H1 (cell line): ENCODE results near the gene SMC6. TPM values are rescaled to one million over a fixed set of nuclear protein-coding genes. Genes with fewer than 3 reads are reported as not detected.

Experiments
- CTCF ChIA-PET: fragments of 300-600 bp; sonication (Branson Sonifier 250); formaldehyde crosslinking; loops from one replicate; lab custom pipeline; 2021; ENCODE audit not compliant: partially characterized antibody; lab: Charles Lee
- POLR2A ChIA-PET: fragments of 300-600 bp; sonication (Branson Sonifier 250); formaldehyde crosslinking; loops from one replicate; lab custom pipeline; 2021; ENCODE audit warnings: inconsistent platforms; ENCODE audit not compliant: partially characterized antibody; lab: Charles Lee
- DNase-seq, 2 experiments: peaks; one replicate each; pipeline versions ENCODE4 v3.0.0 to v3.0.0-alpha.2; 2010 to 2022; ENCODE audit warnings: low spot score in 2 of 2, low read depth in 1 of 2, mixed read lengths in 1 of 2
- FAIRE-seq: peaks from 2 replicates; lab custom pipeline; 2011; peaks lifted over from hg19 to GRCh38; lab: Jason Lieb, UNC
- H2AFZ ChIP-seq: 2 replicates; pipeline ENCODE4 v1.8.1; 2012; ENCODE audit warnings: low read length, inconsistent platforms
- H2AK5ac ChIP-seq: 2 replicates; pipeline ENCODE4 v1.6.1; 2013; ENCODE audit warnings: low read depth, low read length
- H2BK120ac ChIP-seq: replicated peaks from 2 replicates; pipeline ENCODE3; 2013; ENCODE audit warnings: low read depth, low read length, inconsistent platforms
- H2BK12ac ChIP-seq: 2 replicates; pipeline ENCODE4 v1.6.1; 2013; ENCODE audit warnings: low read depth, low read length
- H2BK15ac ChIP-seq: 2 replicates; pipeline ENCODE4 v1.6.1; 2013; ENCODE audit warnings: low read length
- H2BK20ac ChIP-seq: 2 replicates; pipeline ENCODE4 v1.6.1; 2013; ENCODE audit warnings: low read length
- H2BK5ac ChIP-seq: 2 replicates; pipeline ENCODE4 v1.6.1; 2013; ENCODE audit warnings: low read depth, low read length
- H3K14ac ChIP-seq: 2 replicates; pipeline ENCODE4 v1.6.1; 2013; ENCODE audit warnings: inconsistent platforms; ENCODE audit not compliant: insufficient read length
- H3K18ac ChIP-seq: 2 replicates; pipeline ENCODE4 v1.6.1; 2013; ENCODE audit warnings: low read length; ENCODE audit errors: extremely low read depth
- H3K23ac ChIP-seq: 2 replicates; pipeline ENCODE4 v1.6.1; 2013; ENCODE audit warnings: inconsistent platforms; ENCODE audit not compliant: insufficient read length
- H3K23me2 ChIP-seq: 2 replicates; pipeline ENCODE4 v1.6.1; 2013; ENCODE audit warnings: low read depth, low read length
- H3K27ac ChIP-seq: 2 replicates; pipeline ENCODE4 v1.6.1; 2011; ENCODE audit warnings: low read depth, low read length, inconsistent platforms
- H3K27me3 ChIP-seq, 4 experiments: replicated peaks in 1 of 4; 1 replicate in 1 of 4; 2 replicates in 3 of 4; pipeline versions ENCODE4 v1.6.1 to v1.8.1; 2011 to 2013; ENCODE audit warnings: low read length in 3 of 4, mild to moderate bottlenecking in 3 of 4, inconsistent platforms in 2 of 4, mixed read lengths in 2 of 4, moderate library complexity in 1 of 4; ENCODE audit not compliant: control insufficient read depth in 3 of 4, insufficient read depth in 3 of 4; ENCODE audit errors: extremely low read depth in 1 of 4
- H3K36me3 ChIP-seq, 4 experiments: 2 replicates each; pipeline versions ENCODE4 v1.6.1 to v1.8.1; 2011 to 2013; ENCODE audit warnings: mild to moderate bottlenecking in 4 of 4, low read length in 3 of 4, moderate library complexity in 2 of 4, control low read depth in 1 of 4, inconsistent platforms in 1 of 4; ENCODE audit not compliant: insufficient read depth in 4 of 4, control insufficient read depth in 2 of 4
- H3K4ac ChIP-seq: replicated peaks from 2 replicates; pipeline ENCODE3; 2013; ENCODE audit warnings: low read length, low read depth, mixed read lengths, inconsistent platforms; ENCODE audit not compliant: insufficient read length
- H3K4me1 ChIP-seq, 4 experiments: replicated peaks in 1 of 4; 1 replicate in 1 of 4; 2 replicates in 3 of 4; pipeline versions ENCODE4 v1.6.1 to v1.8.1; 2011 to 2013; ENCODE audit warnings: low read length in 3 of 4, inconsistent platforms in 2 of 4, mixed read lengths in 1 of 4; ENCODE audit not compliant: insufficient read depth in 4 of 4, control insufficient read depth in 3 of 4
- H3K4me2 ChIP-seq, 2 experiments: 2 replicates each; pipeline versions ENCODE4 v1.6.1 to v1.8.1; 2011 to 2013; ENCODE audit warnings: low read depth in 2 of 2, low read length in 2 of 2, control low read depth in 1 of 2, inconsistent platforms in 1 of 2, mild to moderate bottlenecking in 1 of 2; ENCODE audit not compliant: insufficient read depth in 1 of 2
- H3K4me3 ChIP-seq, 4 experiments: fragments of 200-600, 300-600 bp in 1 of 4; sonication (generic), shearing (Covaris generic), sonication (Bioruptor Twin) in 1 of 4; 2 replicates each; pipeline versions ENCODE4 v1.5.1 to v1.8.1; 2011 to 2016; ENCODE audit warnings: low read length in 4 of 4, low read depth in 3 of 4, control low read depth in 2 of 4, inconsistent platforms in 2 of 4, mild to moderate bottlenecking in 2 of 4, mixed read lengths in 1 of 4, moderate library complexity in 1 of 4; ENCODE audit not compliant: insufficient read depth in 2 of 4; ENCODE audit errors: extremely low read depth in 1 of 4
- H3K56ac ChIP-seq: replicated peaks from 2 replicates; pipeline ENCODE3; 2013; ENCODE audit warnings: low read depth, mild to moderate bottlenecking, mixed read lengths, low read length, inconsistent platforms; ENCODE audit not compliant: insufficient read length
- H3K79me1 ChIP-seq: 2 replicates; pipeline ENCODE4 v1.6.1; 2013; ENCODE audit warnings: low read depth, low read length, control low read depth
- H3K79me2 ChIP-seq, 2 experiments: 2 replicates each; pipeline versions ENCODE4 v1.6.1 to v1.8.1; 2012 to 2013; ENCODE audit warnings: low read length in 2 of 2, mild to moderate bottlenecking in 2 of 2, inconsistent platforms in 1 of 2; ENCODE audit not compliant: insufficient read depth in 2 of 2, control insufficient read depth in 1 of 2
- H3K9ac ChIP-seq, 4 experiments: replicated peaks in 1 of 4; 1 replicate in 1 of 4; 2 replicates in 3 of 4; pipeline versions ENCODE4 v1.6.1 to v1.8.1; 2011 to 2013; ENCODE audit warnings: low read depth in 3 of 4, low read length in 3 of 4, control low read depth in 2 of 4, mild to moderate bottlenecking in 2 of 4, moderate library complexity in 2 of 4, inconsistent platforms in 1 of 4; ENCODE audit errors: extremely low read depth in 1 of 4
- H3K9me3 ChIP-seq, 2 experiments: 2 replicates each; pipeline versions ENCODE4 v1.6.1 to v1.8.1; 2012 to 2013; ENCODE audit warnings: mild to moderate bottlenecking in 2 of 2, moderate library complexity in 2 of 2, control low read depth in 1 of 2, inconsistent platforms in 1 of 2, low read depth in 1 of 2, low read length in 1 of 2, mixed read lengths in 1 of 2; ENCODE audit not compliant: insufficient read depth in 2 of 2
- H4K20me1 ChIP-seq, 2 experiments: replicated peaks in 1 of 2; 2 replicates each; pipeline versions ENCODE3 to v1.8.1; 2011 to 2013; ENCODE audit warnings: inconsistent platforms in 2 of 2, low read length in 2 of 2, mild to moderate bottlenecking in 1 of 2; ENCODE audit not compliant: insufficient read depth in 2 of 2, control insufficient read depth in 1 of 2
- H4K5ac ChIP-seq: 2 replicates; pipeline ENCODE4 v1.6.1; 2013; ENCODE audit warnings: low read length, low read depth, mixed read lengths, inconsistent platforms; ENCODE audit not compliant: insufficient read length
- H4K8ac ChIP-seq: 2 replicates; pipeline ENCODE4 v1.8.0; 2013; ENCODE audit warnings: mild to moderate bottlenecking, moderate library complexity, low read length, inconsistent platforms; ENCODE audit not compliant: insufficient read depth; ENCODE audit errors: extremely low read depth
- H4K91ac ChIP-seq: replicated peaks from 2 replicates; pipeline ENCODE3; 2013; ENCODE audit warnings: low read length, mixed read lengths, inconsistent platforms; ENCODE audit not compliant: insufficient read length
- CBX5 ChIP-seq: fragments of 300-800, 300-1000 bp; sonication (generic); IDR thresholded peaks from 2 replicates; pipeline ENCODE4 v1.7.1; 2016; ENCODE audit warnings: antibody characterized with exemption, low read length, low read depth
- CTCF ChIP-seq, 3 experiments: IDR thresholded peaks; 1 replicate in 2 of 3; 2 replicates in 1 of 3; pipeline versions ENCODE4 v1.5.1 to v1.6.1; 2011; ENCODE audit warnings: low read length in 3 of 3, mild to moderate bottlenecking in 3 of 3, inconsistent platforms in 2 of 3, low read depth in 1 of 3, moderate library complexity in 1 of 3; ENCODE audit not compliant: insufficient read depth in 1 of 3; ENCODE audit errors: control extremely low read depth in 1 of 3
- HDAC6 ChIP-seq: IDR thresholded peaks from one replicate; pipeline ENCODE4 v1.7.1; 2012; ENCODE audit warnings: low read depth, mild to moderate bottlenecking, inconsistent platforms, low read length, moderate library complexity
- KDM5A ChIP-seq: fragments of 200-600 bp; IDR thresholded peaks from 2 replicates; pipeline ENCODE4 v1.7.1; 2012; ENCODE audit warnings: mild to moderate bottlenecking, low read length, inconsistent platforms, mixed read lengths
- SIX5 ChIP-seq: IDR thresholded peaks from 2 replicates; pipeline ENCODE4 v1.6.1; 2011; ENCODE audit warnings: mild to moderate bottlenecking, low read depth, low read length
- YY1 ChIP-seq: IDR thresholded peaks from 2 replicates; pipeline ENCODE4 v1.6.1; 2011; ENCODE audit warnings: low read depth, mild to moderate bottlenecking, low read length
- WGBS, 2 experiments: shearing (Covaris generic) in 1 of 2; methylation state at CpG; one replicate each; pipeline versions ENCODE4 v1.1.6 to v1.1.7; 2013 to 2015; ENCODE audit warnings: low lambda C conversion rate in 2 of 2, mixed read lengths in 2 of 2, inconsistent platforms in 1 of 2, low coverage in 1 of 2, missing lambda C conversion rate in 1 of 2; ENCODE audit not compliant: insufficient replicate concordance in 2 of 2, insufficient coverage in 1 of 2, insufficient read length in 1 of 2; ENCODE audit errors: extremely low coverage in 1 of 2, missing lambda C conversion rate in 1 of 2; 5-methylcytosine and 5-hydroxymethylcytosine counted together
- polyA plus RNA-seq, 7 experiments: library from polyadenylated mRNA; depleted of rRNA in 3 of 7; stranded (reverse) in 5 of 7; unstranded in 2 of 7; fragments of >200 nt in 5 of 7; fragments of 200-250 nt in 2 of 7; gene quantifications; 1 replicate in 5 of 7; 2 replicates in 1 of 7; 4 replicates in 1 of 7; pipeline versions ENCODE4 v1.2.1 to v1.2.3, GENCODE V29; 2011 to 2013; ENCODE audit warnings: missing spikeins in 2 of 7, mixed read lengths in 2 of 7
- total RNA-seq: library from RNA; stranded (reverse); fragmentation: NEBNext Ultra II Directional; extraction: Animal tissue kit (Norgen Biotek cat#: 25700); gene quantifications from 2 replicates; pipeline ENCODE4 v1.2.1, GENCODE V29; 2021

Gene SMC6
- total and polyA plus RNA-seq, 2 of the 8 experiments (the other 6 are each of a cell fraction or from before 2014, with no cell fraction given), result 9.7 to 49.5 TPM

- DNase-seq, result no peak
- H3K18ac ChIP-seq, result no peak overlapping the region
- H3K4me3 ChIP-seq, result no peak overlapping the region
- no peak overlapping the region for H2BK12ac ChIP-seq
- peaks cover 4% of the 10 kb centered on the region for H3K79me1 ChIP-seq
- H3K9ac ChIP-seq, result no peak overlapping the region
- CTCF ChIA-PET, result no interaction called here
- no peak overlapping the region for H2AK5ac ChIP-seq
- no peak overlapping the region for H2BK15ac ChIP-seq
- H4K5ac ChIP-seq, result no peak overlapping the region
- no peaks in the 10 kb centered on the region for H3K9me3 ChIP-seq
- 87% methylated on average over 7 of the region's 7 CpGs; no CpG with 5 or more reads in 1 of the 2 experiments for WGBS, 2 experiments
- H2BK20ac ChIP-seq, result no peak overlapping the region
- POLR2A ChIA-PET, result no interaction called here
- no peaks in the 10 kb centered on the region; a peak in 1 of 4 replicates for H3K79me2 ChIP-seq
- H3K4ac ChIP-seq, result no peak overlapping the region
- peaks cover 0 to 4% of the 10 kb centered on the region in 2 experiments for H4K20me1 ChIP-seq
- H4K8ac ChIP-seq, result no peak overlapping the region
- H4K91ac ChIP-seq, result no peak overlapping the region
- no peaks in the 10 kb centered on the region for H3K27me3 ChIP-seq
- no peak overlapping the region for H3K56ac ChIP-seq
- H3K23ac ChIP-seq, result no peak overlapping the region
- no peak overlapping the region for H3K4me2 ChIP-seq
- no peaks in the 10 kb centered on the region; a peak in 1 of 7 replicates for H3K4me1 ChIP-seq
- H3K23me2 ChIP-seq, result no peaks in the 10 kb centered on the region
- FAIRE-seq, result no peak
- no peaks in the 10 kb centered on the region for H3K36me3 ChIP-seq
- no peak overlapping the region for H2BK120ac ChIP-seq
- H3K27ac ChIP-seq, result no peak overlapping the region
- H2BK5ac ChIP-seq, result no peak overlapping the region
- no peak for TF ChIP-seq SIX5
- TF ChIP-seq CTCF (IDR thresholded peaks at IDR 0.05; ENCODE audit: control extremely low read depth in 1 of 3, insufficient read depth in 1 of 3, low read depth in 1 of 3, low read length in 3 of 3), result no peak
- no peak for TF ChIP-seq YY1
- no peak for TF ChIP-seq CBX5
- no peak for TF ChIP-seq HDAC6
- TF ChIP-seq KDM5A, result no peak
- no peak overlapping the region for H3K14ac ChIP-seq
- no peak overlapping the region for H2AFZ ChIP-seq
Observed at GRCh38 chr2:17638196-17638743, 115.3 kb downstream of the SMC6 start.
